HepG2 (cell line): Measurements from ENCODE around the gene OGG1. TPM values are rescaled to one million over a fixed set of nuclear protein-coding genes. Genes with fewer than 3 reads are reported as not detected.

Source experiments
- EED ChIP-seq: sonication (generic); formaldehyde crosslinking; IDR thresholded peaks from 2 replicates; pipeline ENCODE4 v1.5.0; 2020; ENCODE audit warnings: mild to moderate bottlenecking, missing genetic modification reagents
- ELF3 ChIP-seq: IDR thresholded peaks from 2 replicates; pipeline ENCODE4 v1.6.1; 2016; ENCODE audit warnings: missing genetic modification reagents, missing compliant biosample characterization
- GABPA ChIP-seq, 2 experiments: IDR thresholded peaks; 2 replicates each; pipeline ENCODE4 v1.6.1; 2011 to 2016; ENCODE audit warnings: low read depth in 2 of 2, low read length in 1 of 2, missing biosample characterization in 1 of 2, missing genetic modification characterization in 1 of 2
- JARID2 ChIP-seq: sonication (generic); formaldehyde crosslinking; IDR thresholded peaks from 2 replicates; pipeline ENCODE4 v1.8.1; 2023; ENCODE audit warnings: missing genetic modification reagents, inconsistent platforms; ENCODE audit not compliant: insufficient replicate concordance
- KMT2B ChIP-seq: IDR thresholded peaks from 2 replicates; pipeline ENCODE4 v1.6.1; 2016; ENCODE audit warnings: missing genetic modification reagents, missing compliant biosample characterization
- MIER2 ChIP-seq: IDR thresholded peaks from 2 replicates; pipeline ENCODE4 v1.6.1; 2016; ENCODE audit warnings: missing biosample characterization, missing genetic modification reagents
- MYC ChIP-seq: sonication (generic); formaldehyde crosslinking; IDR thresholded peaks from 2 replicates; pipeline ENCODE4 v1.9.0; 2021; ENCODE audit warnings: missing genetic modification reagents, borderline replicate concordance
- PHF20 ChIP-seq: sonication (generic); formaldehyde crosslinking; IDR thresholded peaks from 2 replicates; pipeline ENCODE4 v1.5.0; 2020; ENCODE audit warnings: mild to moderate bottlenecking, missing genetic modification reagents
- RBAK ChIP-seq: sonication (generic); formaldehyde crosslinking; IDR thresholded peaks from 2 replicates; pipeline ENCODE4 v1.5.1; 2020; ENCODE audit warnings: mild to moderate bottlenecking, missing genetic modification reagents
- SP1 ChIP-seq, 2 experiments: fragments of 450-650 bp in 1 of 2; sonication (generic) in 1 of 2; formaldehyde crosslinking in 1 of 2; IDR thresholded peaks; 2 replicates each; pipeline versions ENCODE4 v1.4.0 to v1.6.1; 2016 to 2020; ENCODE audit warnings: missing genetic modification reagents in 1 of 2
- SUZ12 ChIP-seq: fragments of 150-350 bp; IDR thresholded peaks from 2 replicates; pipeline ENCODE4 v1.6.1; 2014; ENCODE audit warnings: low read depth, low read length
- XBP1 ChIP-seq: sonication (generic); formaldehyde crosslinking; IDR thresholded peaks from 2 replicates; pipeline ENCODE4 v1.5.0; 2020; ENCODE audit warnings: missing genetic modification reagents
- YEATS2 ChIP-seq: sonication (generic); formaldehyde crosslinking; IDR thresholded peaks from 2 replicates; pipeline ENCODE4 v1.4.0; 2020; ENCODE audit warnings: missing genetic modification reagents, borderline replicate concordance
- YY1 ChIP-seq: IDR thresholded peaks from 2 replicates; pipeline ENCODE4 v1.6.1; 2011; ENCODE audit warnings: low read length, low read depth, moderate library complexity, mild to moderate bottlenecking; ENCODE audit not compliant: insufficient read depth, insufficient replicate concordance
- ZBTB21 ChIP-seq: sonication (generic); formaldehyde crosslinking; IDR thresholded peaks from 2 replicates; pipeline ENCODE4 v1.4.0; 2020; ENCODE audit warnings: missing genetic modification reagents
- ZFP1 ChIP-seq: IDR thresholded peaks from 2 replicates; pipeline ENCODE4 v1.6.1; 2016
- ZMYM3 ChIP-seq: sonication (generic); formaldehyde crosslinking; IDR thresholded peaks from 2 replicates; pipeline ENCODE4 v1.5.1; 2020; ENCODE audit warnings: mild to moderate bottlenecking, missing genetic modification reagents
- ZNF251 ChIP-seq: sonication (generic); formaldehyde crosslinking; IDR thresholded peaks from 2 replicates; pipeline ENCODE4 v1.9.0; 2021; ENCODE audit warnings: mild to moderate bottlenecking, missing genetic modification reagents
- ZNF484 ChIP-seq: sonication (generic); formaldehyde crosslinking; IDR thresholded peaks from 2 replicates; pipeline ENCODE4 v1.5.1; 2020; ENCODE audit warnings: mild to moderate bottlenecking, low read depth, missing genetic modification reagents, borderline replicate concordance
- ZNF639 ChIP-seq: conservative IDR thresholded peaks from 2 replicates; pipeline ENCODE4 v1.6.1; 2018; ENCODE audit warnings: missing genetic modification reagents
- ZNF652 ChIP-seq: IDR thresholded peaks from 2 replicates; pipeline ENCODE4 v1.6.1; 2016; ENCODE audit warnings: low read depth, borderline replicate concordance
- ZNF773 ChIP-seq: sonication (generic); formaldehyde crosslinking; IDR thresholded peaks from 2 replicates; pipeline ENCODE4 v1.4.0; 2020; ENCODE audit warnings: missing genetic modification reagents, borderline replicate concordance
- ZNF790 ChIP-seq: sonication (generic); formaldehyde crosslinking; IDR thresholded peaks from 2 replicates; pipeline ENCODE4 v1.8.0; 2022; ENCODE audit warnings: missing genetic modification reagents, mild to moderate bottlenecking, borderline replicate concordance
- ZUFSP ChIP-seq: sonication (generic); formaldehyde crosslinking; IDR thresholded peaks from 2 replicates; pipeline ENCODE4 v1.9.0; 2021; ENCODE audit warnings: missing genetic modification reagents, mild to moderate bottlenecking, borderline replicate concordance
- polyA plus RNA-seq, 8 experiments: library from polyadenylated mRNA; depleted of rRNA in 3 of 8; stranded (reverse) in 7 of 8; unstranded in 1 of 8; fragments of >200 nt; fragmentation: Illumina TruSeq in 4 of 8; extraction: Trizol in 4 of 8; gene quantifications; 2 replicates each; pipeline versions ENCODE4 v1.2.1 to v1.2.3, GENCODE V29; 2011 to 2016; ENCODE audit warnings: low read depth in 4 of 8, missing spikeins in 1 of 8, mixed read lengths in 1 of 8; ENCODE audit not compliant: insufficient read depth in 1 of 8
- total RNA-seq, 5 experiments: library from RNA; depleted of rRNA; stranded (reverse); fragments of >200 nt; fragmentation: Illumina TruSeq; extraction: Trizol; gene quantifications; 2 replicates each; pipeline ENCODE4 v1.2.3, GENCODE V29; 2016; ENCODE audit warnings: low read depth in 1 of 5
- TF ChIP-seq, protein P1 (sequence below): IDR thresholded peaks from 2 replicates; pipeline ENCODE4 v1.6.1; 2016; ENCODE audit warnings: low read depth, control low read depth
- TF ChIP-seq, protein P2 (sequence below): sonication (generic); formaldehyde crosslinking; conservative IDR thresholded peaks from 2 replicates; pipeline ENCODE4 v1.8.0; 2022; ENCODE audit warnings: mild to moderate bottlenecking, moderate library complexity, missing genetic modification reagents

Gene OGG1
- total and polyA plus RNA-seq, 2 of the 13 experiments (the other 11 are each of a cell fraction or from before 2014, with no cell fraction given) = 28.7 to 33.2 TPM

- TF ChIP-seq XBP1 (CRISPR knock-in tag) (no peak), MIER2 (no peak), ZNF639 (CRISPR knock-in tag) (no peak), ZBTB21 (no peak), ZNF790 (CRISPR knock-in tag) (no peak), EED (CRISPR knock-in tag) (no peak), SUZ12 (no peak), ZUFSP (CRISPR knock-in tag) (no peak), PHF20 (CRISPR knock-in tag) (no peak), ZNF251 (CRISPR knock-in tag) (no peak), SP1 (IDR thresholded peaks at IDR 0.05) (no peak), SP1 (CRISPR knock-in tag; IDR thresholded peaks at IDR 0.05) (no peak), ZFP1 (CRISPR knock-in tag) (no peak), YEATS2 (CRISPR knock-in tag) (no peak), KMT2B (CRISPR knock-in tag) (no peak), YY1 (no peak), ZMYM3 (CRISPR knock-in tag) (peak; percentile 20; the same call in 1 of the 2 replicates), JARID2 (no peak), GABPA (IDR thresholded peaks at IDR 0.05; ENCODE audit: low read depth, low read length) (no peak), GABPA (CRISPR knock-in tag; IDR thresholded peaks at IDR 0.05; ENCODE audit: low read depth) (no peak), MYC (CRISPR knock-in tag) (no peak), RBAK (0 out of 2 replicates have a peak, but pooled peaks have one; percentile 38), ZNF652 (no peak), ZNF773 (no peak), ELF3 (no peak), ZNF484 (CRISPR knock-in tag) (no peak)
- TF ChIP-seq, protein P1, sequence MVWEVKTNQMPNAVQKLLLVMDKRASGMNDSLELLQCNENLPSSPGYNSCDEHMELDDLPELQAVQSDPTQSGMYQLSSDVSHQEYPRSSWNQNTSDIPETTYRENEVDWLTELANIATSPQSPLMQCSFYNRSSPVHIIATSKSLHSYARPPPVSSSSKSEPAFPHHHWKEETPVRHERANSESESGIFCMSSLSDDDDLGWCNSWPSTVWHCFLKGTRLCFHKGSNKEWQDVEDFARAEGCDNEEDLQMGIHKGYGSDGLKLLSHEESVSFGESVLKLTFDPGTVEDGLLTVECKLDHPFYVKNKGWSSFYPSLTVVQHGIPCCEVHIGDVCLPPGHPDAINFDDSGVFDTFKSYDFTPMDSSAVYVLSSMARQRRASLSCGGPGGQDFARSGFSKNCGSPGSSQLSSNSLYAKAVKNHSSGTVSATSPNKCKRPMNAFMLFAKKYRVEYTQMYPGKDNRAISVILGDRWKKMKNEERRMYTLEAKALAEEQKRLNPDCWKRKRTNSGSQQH (CRISPR knock-in tag) = no peak
- TF ChIP-seq, protein P2, sequence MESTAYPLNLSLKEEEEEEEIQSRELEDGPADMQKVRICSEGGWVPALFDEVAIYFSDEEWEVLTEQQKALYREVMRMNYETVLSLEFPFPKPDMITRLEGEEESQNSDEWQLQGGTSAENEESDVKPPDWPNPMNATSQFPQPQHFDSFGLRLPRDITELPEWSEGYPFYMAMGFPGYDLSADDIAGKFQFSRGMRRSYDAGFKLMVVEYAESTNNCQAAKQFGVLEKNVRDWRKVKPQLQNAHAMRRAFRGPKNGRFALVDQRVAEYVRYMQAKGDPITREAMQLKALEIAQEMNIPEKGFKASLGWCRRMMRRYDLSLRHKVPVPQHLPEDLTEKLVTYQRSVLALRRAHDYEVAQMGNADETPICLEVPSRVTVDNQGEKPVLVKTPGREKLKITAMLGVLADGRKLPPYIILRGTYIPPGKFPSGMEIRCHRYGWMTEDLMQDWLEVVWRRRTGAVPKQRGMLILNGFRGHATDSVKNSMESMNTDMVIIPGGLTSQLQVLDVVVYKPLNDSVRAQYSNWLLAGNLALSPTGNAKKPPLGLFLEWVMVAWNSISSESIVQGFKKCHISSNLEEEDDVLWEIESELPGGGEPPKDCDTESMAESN = no peak
Measured at GRCh38 chr3:9791790-9792404, 42.1 kb downstream of the OGG1 start (continued).
